Hematopoietic multipotent progenitor cell treated with erythropoietin and hydrocortisone succinate and interleukin-3 and kit ligand, for 6 days (in vitro differentiated cells): ENCODE measurements around the gene HNF4A.
"Not testable (repeated sequence)": the region's sequence is repeated elsewhere in the genome, so short reads cannot be mapped to it uniquely, and the experiment has no call there.

Source experiments
- DNase-seq: peaks from one replicate; pipeline ENCODE4 v3.0.0-alpha.2; 2015

The HNF4A gene

DNA sequence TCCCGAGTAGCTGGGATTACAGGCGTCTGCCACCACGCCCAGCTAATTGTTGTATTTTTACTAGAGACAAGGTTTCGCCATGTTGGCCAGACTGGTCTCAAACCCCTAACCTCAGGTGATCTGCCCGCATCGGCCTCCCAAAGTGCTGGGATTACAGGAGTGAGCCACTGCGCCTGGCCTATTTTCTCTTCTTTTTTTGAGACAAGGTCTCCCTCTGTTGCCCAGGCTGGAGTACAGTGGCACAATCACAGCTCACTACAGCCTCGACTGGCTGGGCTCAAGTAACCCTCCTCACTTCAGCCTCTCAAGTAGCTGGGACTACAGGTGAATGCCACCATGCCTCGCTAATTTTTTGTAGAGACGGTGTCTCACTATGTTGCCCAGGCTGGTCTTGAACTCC is 9.6 kb upstream of the HNF4A start:
- DNase-seq, result not testable (repeated sequence)

DNA sequence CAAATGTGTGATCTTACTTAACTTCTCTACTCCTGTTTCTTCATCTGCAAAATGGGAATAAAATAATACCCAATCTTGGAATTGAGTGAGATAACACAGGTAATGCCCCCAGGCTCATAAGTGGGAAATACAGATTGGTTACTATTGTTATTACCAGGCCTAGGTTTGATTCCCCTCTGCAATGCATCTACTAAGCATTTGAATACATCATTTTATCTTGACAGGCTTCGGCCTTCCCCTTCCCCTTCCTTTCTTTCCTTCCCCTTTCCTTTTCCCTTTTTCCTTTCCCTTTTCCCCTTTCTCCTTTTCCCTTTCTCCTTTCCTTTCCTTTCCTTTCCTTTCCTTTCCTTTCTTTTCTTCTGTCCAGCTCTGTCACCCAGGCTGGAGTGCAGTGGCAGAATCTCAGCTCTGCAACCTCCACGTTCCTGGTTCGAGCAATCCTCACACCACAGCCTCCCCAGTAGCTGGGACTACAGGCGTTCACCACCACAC is 7.3 kb upstream of the HNF4A start:
- DNase-seq, result no peak

DNA sequence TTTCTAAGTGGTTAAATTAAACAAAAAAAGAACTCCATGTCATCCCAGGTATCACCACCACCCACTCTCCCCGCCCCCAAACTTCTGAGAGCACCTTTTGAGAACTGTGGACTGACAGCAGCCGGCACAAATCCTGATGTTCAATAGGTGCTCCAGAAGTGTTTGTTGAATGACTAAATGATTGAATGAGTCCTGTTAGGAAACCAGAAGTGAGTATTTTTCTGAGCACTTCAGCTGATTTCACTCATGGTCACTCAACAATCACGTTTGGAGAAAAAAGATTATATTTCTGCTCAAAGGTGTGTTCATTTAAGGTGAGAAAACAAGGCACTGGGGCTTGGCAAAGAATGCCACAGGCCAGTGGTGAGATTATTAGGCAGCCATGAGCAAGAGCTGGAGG is 6.2 kb upstream of the HNF4A start:
- DNase-seq, result no peak

DNA sequence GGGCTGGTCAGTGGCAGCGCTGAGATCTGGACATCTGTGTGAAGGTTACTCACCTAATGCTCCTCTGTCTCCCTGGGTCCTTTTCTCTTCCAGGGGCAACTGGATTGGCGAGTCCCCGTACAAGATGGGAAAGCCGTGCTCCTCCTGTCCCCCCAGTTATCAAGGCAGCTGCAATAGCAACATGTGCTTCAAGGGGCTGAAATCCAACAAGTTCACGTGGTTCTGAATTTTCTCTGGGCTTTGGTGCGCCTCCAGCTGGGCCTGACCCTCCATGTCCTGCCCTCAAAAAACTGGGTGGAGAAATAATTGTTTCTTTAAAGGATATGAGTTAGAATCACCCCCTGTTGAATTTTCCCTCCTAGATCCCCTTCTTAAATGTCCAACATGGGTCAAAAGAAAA is 4.9 kb upstream of the HNF4A start:
- no peak for DNase-seq

DNA sequence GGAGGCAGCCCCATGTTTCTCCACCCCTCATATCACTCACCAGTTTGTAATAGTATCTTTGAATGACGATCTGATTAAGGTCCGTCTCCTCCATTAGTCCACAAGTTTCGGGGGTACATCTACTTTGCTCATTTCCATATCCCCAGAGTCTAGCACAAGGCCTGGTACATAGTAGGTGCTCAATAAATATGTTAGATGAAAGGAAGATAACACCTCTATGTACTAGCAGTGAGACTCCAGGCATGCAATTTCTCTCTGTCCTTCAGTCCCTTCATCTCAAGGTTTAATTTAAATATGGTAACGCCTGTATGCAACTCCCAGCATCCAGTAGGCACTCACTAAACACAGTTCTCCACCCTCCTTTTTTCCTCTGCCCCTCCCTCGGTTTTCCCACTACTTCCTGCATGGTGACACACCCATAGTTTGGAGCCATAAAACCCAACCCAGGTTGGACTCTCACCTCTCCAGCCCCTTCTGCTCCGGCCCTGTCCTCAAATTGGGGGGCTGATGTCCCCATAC is 461 bp upstream of the HNF4A start:
- DNase-seq, result no peak

- DNase-seq, result no peak
Observed at GRCh38 chr20:44356353-44356723, 839 bp downstream of the HNF4A start.

DNA sequence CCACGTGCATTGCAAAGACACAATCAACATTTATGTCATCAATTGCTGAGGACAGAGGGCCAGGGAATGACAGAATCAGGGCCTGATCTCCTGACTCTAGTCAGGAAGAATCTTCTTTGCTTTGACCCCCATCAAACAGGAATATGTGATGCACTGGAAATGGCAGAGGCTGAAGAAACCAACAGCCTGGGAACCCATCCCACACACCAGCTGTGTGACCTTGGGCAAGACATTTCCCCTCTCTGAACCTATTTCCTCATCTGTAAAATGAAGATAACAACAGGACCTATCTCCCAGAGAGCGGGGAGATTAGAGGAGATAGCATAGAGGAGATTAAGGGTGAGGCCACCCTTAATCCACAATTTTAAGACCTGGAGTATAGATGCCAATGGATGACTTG is 1.5 kb downstream of the HNF4A start:
- no peak for DNase-seq

GRCh38 chr20:44357555-44358125 is 2.1 kb downstream of the HNF4A start:
- no peak for DNase-seq

DNA sequence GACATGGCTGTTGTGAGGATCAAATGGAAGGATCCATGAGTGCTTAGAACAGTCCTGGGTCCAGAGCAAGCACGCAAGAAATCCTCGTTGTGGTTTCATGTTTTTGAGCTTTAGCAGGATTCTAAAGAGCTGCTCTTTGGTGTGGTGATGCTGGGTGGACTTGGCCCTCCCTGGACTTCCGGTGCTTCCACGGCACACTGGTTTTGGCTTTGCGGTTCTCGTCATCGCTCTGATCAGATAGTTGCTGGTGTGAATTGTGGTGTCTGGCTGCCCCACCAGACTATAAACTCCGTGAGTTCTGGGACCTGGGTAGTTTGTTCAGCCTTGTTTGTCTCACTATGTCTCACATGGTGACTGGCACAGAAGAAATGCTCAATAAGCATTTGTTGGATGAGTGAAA is 3.3 kb downstream of the HNF4A start:
- no peak for DNase-seq

- DNase-seq, result no peak
Observed at GRCh38 chr20:44360221-44360620, 4.7 kb downstream of the HNF4A start.

GRCh38 chr20:44361021-44361420 is 5.5 kb downstream of the HNF4A start:
- no peak for DNase-seq

- no peak for DNase-seq
Observed at GRCh38 chr20:44362466-44362940, 7.0 kb downstream of the HNF4A start.

GRCh38 chr20:44364068-44364467 is 8.6 kb downstream of the HNF4A start:
- DNase-seq, result no peak

DNA sequence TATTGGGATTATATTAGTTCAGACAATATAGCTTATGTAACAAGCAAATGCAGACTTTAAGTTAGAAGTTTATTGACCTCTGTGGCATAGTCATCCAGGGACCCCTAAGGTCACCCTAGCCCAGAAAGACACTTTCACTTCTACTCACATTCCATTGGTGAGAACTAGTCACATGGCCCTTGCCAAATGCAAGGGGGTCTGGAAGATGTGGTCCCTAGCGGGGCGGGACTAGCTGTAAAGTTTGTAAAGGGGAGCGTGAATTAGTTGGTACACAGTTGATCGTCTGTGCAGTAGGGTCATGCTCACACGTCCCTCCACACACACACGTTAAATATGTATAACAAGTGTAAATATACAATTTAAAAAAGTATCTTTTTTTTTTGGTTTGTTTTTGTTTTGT is 9.3 kb downstream of the HNF4A start:
- DNase-seq, result no peak

DNA sequence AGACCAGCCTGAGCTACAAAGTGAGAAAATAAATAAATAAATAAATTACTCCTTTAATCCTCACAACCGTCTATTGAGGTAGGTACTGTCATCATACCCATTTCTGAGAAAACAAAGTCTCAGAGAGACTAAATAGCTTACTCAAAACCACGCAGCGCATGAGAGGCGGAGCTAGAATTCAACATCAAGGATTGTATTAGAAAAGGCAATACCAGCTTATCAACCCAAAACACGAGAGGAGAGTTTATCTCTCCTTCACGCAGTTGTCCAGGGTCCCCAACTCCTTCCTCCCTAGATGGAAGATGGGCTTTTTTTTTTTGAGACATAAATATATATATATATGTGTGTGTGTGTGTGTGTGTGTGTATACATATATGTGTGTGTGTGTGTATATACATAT is 12.2 kb downstream of the HNF4A start:
- peak; percentile 73 for DNase-seq

DNA sequence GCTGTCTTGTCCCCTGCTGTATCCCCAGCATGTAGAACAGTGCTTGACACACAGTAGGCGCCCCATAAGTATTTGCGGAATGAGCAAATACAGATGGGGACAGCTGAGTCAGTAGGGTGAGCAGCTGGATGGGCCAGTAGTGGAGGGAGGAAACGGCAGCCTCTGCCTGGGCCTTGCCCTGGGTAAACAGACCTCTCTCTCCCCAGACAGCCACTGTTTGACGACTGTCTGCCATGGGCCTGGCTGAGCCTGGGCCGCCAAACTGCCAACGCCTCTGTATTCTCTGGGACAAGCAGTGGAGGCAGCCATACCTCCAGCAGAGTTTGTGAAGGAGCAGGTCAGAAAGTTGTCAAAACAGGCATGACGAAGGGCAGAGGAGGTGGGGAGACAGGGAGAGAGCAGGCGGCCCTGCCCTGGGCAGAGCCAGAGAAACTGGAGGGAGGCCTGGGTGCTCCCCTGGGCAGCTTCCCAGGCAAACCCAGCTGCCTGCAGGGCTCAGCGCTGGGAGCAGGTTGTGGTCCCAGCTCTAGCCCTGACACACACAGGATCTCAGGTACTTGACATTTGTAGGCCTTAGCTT is 15.2 kb downstream of the HNF4A start:
- no peak for DNase-seq

GRCh38 chr20:44382641-44383040 is 27.1 kb downstream of the HNF4A start:
- no peak for DNase-seq

- peak; percentile 91 for DNase-seq
Observed at GRCh38 chr20:44384423-44385027, 29.0 kb downstream of the HNF4A start.

DNA sequence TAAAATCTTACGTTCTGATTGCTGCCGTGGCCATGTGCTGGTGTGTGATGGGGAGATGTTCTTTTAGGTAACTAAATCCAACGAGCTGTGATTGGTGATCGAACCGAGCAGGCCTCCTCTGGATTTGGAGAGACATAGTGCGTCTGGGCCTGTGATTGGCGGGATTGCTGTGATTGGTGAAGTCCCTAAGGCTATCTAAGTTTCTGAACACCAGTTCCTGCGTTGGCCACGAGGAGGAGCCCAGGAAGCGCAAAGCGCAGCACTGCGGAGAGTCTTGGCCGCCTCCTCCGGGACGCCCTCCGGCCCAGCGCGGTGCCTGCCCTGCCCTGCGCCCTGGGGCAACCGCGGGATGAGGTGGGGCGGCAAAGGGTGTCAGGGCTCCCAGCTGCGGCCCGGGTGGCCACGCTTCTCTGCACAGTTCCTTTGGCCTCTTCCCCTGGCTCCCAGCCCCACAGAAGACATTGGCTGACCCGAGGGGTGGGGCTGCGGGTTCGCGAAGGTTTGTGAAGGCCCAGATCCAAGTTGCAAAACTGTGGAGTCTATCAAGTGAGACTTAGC is 33.0 kb downstream of the HNF4A start:
- DNase-seq, result peak; percentile 85

DNA sequence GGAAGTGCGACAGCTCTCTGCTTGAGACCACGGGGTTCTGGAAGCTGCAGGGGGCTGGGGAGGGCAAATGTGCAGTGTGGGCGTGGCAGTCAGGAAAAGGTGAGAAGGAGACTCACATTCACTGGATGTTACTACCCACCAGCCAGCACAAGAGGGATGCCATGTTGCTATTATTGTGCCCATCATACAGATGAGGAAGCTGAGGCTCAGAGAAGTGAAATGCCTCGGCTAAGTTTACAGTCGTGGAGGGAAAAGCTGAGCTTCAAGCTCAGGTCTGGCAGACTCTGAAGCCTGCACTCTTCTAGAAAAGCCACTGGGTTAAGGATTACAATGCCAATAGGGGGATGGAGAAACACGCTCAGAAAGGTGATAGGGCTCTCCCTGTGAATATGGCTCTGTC is 34.4 kb downstream of the HNF4A start:
- no peak for DNase-seq

GRCh38 chr20:44390280-44390679 is 34.8 kb downstream of the HNF4A start:
- DNase-seq, result no peak

DNA sequence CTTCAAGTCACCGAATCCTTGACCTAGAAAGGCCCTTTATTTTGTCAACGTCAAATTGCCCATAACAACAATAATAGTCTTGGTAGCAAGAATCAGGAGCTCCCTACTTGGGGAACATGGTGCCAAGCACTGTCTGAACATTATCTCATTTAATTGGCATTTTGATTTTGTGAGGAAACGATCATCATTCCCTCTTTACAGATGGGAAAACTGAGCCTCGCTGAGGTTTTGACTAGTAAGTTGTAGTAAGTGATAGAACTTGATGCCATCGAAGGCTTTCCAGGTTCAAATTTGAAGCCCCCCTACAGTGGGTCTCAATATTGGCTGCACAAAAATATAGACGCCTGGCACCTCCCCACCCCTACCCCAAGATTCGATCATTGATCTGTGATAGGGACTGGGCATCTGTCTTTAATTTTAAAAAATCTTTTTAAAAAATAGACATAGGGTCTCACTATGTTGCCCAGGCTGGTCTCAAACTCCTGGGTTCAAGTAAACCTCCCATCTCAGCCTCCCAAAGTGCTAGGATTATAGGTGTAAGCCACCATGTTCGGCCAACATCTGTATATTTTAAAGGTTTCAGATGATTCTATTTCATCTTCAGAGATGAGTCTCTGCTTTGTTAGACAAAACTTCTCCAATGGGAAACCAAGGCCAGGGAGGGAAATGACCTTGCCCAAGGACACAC is 36.7 kb downstream of the HNF4A start:
- DNase-seq, result no peak
